OCI-LY3 (cell line): ENCODE data around the gene RPL13.

Experiments
- EZH2phosphoT487 ChIP-seq: fragments of 200-600 bp; shearing (Covaris generic); IDR thresholded peaks from 2 replicates; pipeline ENCODE4 v1.6.1; 2018; ENCODE audit warnings: antibody characterized with exemption, mixed run types, low read depth
- TF ChIP-seq, protein P1 (sequence below): fragments of 200-600, 300-600 bp; sonication (generic); IDR thresholded peaks from 2 replicates; pipeline ENCODE4 v1.5.1; 2014; ENCODE audit warnings: antibody characterized with exemption, low read length, low read depth

GRCh38 chr16:89544113-89544512, 16.4 kb upstream of the RPL13 start:
- TF ChIP-seq, protein P1, sequence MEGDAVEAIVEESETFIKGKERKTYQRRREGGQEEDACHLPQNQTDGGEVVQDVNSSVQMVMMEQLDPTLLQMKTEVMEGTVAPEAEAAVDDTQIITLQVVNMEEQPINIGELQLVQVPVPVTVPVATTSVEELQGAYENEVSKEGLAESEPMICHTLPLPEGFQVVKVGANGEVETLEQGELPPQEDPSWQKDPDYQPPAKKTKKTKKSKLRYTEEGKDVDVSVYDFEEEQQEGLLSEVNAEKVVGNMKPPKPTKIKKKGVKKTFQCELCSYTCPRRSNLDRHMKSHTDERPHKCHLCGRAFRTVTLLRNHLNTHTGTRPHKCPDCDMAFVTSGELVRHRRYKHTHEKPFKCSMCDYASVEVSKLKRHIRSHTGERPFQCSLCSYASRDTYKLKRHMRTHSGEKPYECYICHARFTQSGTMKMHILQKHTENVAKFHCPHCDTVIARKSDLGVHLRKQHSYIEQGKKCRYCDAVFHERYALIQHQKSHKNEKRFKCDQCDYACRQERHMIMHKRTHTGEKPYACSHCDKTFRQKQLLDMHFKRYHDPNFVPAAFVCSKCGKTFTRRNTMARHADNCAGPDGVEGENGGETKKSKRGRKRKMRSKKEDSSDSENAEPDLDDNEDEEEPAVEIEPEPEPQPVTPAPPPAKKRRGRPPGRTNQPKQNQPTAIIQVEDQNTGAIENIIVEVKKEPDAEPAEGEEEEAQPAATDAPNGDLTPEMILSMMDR: no peak
- TF ChIP-seq EZH2phosphoT487: no peak
